ENCODE data around the gene CYTH1. TPM values are rescaled to one million over a fixed set of nuclear protein-coding genes. Genes with fewer than 3 reads are reported as not detected.
"Not testable (repeated sequence)": the region's sequence is repeated elsewhere in the genome, so short reads cannot be mapped to it uniquely, and the experiment has no call there.

CYTH1 gene
- total and polyA plus RNA-seq, 2 donors, result 27.1 to 31.0 TPM

GRCh38 chr17:78753316-78754250, 28.5 kb downstream of the CYTH1 start:
- Histone ChIP-seq H3K4me3 (ENCODE audit: low read depth, low read length) (no peak overlapping the region), H3K4me1 (ENCODE audit: insufficient read depth) (peaks cover 4% of the 10 kb centered on the region), H3K27ac (ENCODE audit: low read depth) (no peak overlapping the region), H3K36me3 (ENCODE audit: insufficient read depth) (no peaks in the 10 kb centered on the region)
- 85% methylated on average over 13 of the region's 13 CpGs for WGBS
- DNase-seq (ENCODE audit: extremely low spot score), result no peak

- Histone ChIP-seq H3K4me3 (ENCODE audit: low read depth, low read length) (no peak overlapping the region), H3K27ac (ENCODE audit: low read depth) (no peak overlapping the region), H3K36me3 (ENCODE audit: insufficient read depth) (no peaks in the 10 kb centered on the region), H3K4me1 (ENCODE audit: insufficient read depth) (peaks cover 2% of the 10 kb centered on the region)
- 93% methylated on average over 14 of the region's 14 CpGs for WGBS
- DNase-seq (ENCODE audit: extremely low spot score), result no peak
Measured at GRCh38 chr17:78751447-78752161, 30.5 kb downstream of the CYTH1 start.

- not testable (repeated sequence) for H3K4me1 ChIP-seq (ENCODE audit: insufficient read depth)
Measured at GRCh38 chr17:78751000-78751399, 31.1 kb downstream of the CYTH1 start.

GRCh38 chr17:78748730-78749317, 33.2 kb downstream of the CYTH1 start:
- Histone ChIP-seq H3K36me3 (ENCODE audit: insufficient read depth) (no peaks in the 10 kb centered on the region), H3K4me1 (ENCODE audit: insufficient read depth) (peaks cover 2% of the 10 kb centered on the region), H3K27ac (ENCODE audit: low read depth) (no peak overlapping the region), H3K4me3 (ENCODE audit: low read depth, low read length) (no peak overlapping the region)
- WGBS, result 74% methylated on average over 8 of the region's 8 CpGs
- DNase-seq (ENCODE audit: extremely low spot score), result no peak

More at GRCh38 chr17:78751000-78751399, 31.1 kb downstream of the CYTH1 start:
- not testable (repeated sequence) for H3K4me3 ChIP-seq (ENCODE audit: low read depth, low read length); DNase-seq (ENCODE audit: extremely low spot score); H3K27ac ChIP-seq (ENCODE audit: low read depth); H3K36me3 ChIP-seq (ENCODE audit: insufficient read depth)
- WGBS, result 93% methylated on average over 5 of the region's 5 CpGs

- no peak overlapping the region for H3K27ac ChIP-seq (ENCODE audit: low read depth)
- no peak overlapping the region for H3K4me3 ChIP-seq (ENCODE audit: low read depth, low read length)
- 76% methylated on average over 6 of the region's 6 CpGs for WGBS
- no peak for DNase-seq (ENCODE audit: extremely low spot score)
- no peaks in the 10 kb centered on the region for H3K36me3 ChIP-seq (ENCODE audit: insufficient read depth)
- peaks cover 2% of the 10 kb centered on the region for H3K4me1 ChIP-seq (ENCODE audit: insufficient read depth)
Measured at GRCh38 chr17:78748048-78748729, 33.9 kb downstream of the CYTH1 start.

GRCh38 chr17:78747488-78747887, 34.6 kb downstream of the CYTH1 start:
- WGBS, result 85% methylated on average over 2 of the region's 2 CpGs
- Histone ChIP-seq H3K4me3 (ENCODE audit: low read depth, low read length) (no peak overlapping the region), H3K27ac (ENCODE audit: low read depth) (no peak overlapping the region), H3K4me1 (ENCODE audit: insufficient read depth) (peaks cover 2% of the 10 kb centered on the region), H3K36me3 (ENCODE audit: insufficient read depth) (no peaks in the 10 kb centered on the region)
- no peak for DNase-seq (ENCODE audit: extremely low spot score)

GRCh38 chr17:78746949-78747269, 35.2 kb downstream of the CYTH1 start:
- DNase-seq (ENCODE audit: extremely low spot score), result no peak
- WGBS, result 91% methylated on average over 2 of the region's 2 CpGs
- Histone ChIP-seq H3K36me3 (ENCODE audit: insufficient read depth) (no peaks in the 10 kb centered on the region), H3K4me1 (ENCODE audit: insufficient read depth) (peaks cover 2% of the 10 kb centered on the region), H3K4me3 (ENCODE audit: low read depth, low read length) (no peak overlapping the region), H3K27ac (ENCODE audit: low read depth) (no peak overlapping the region)

GRCh38 chr17:78746263-78746948, 35.7 kb downstream of the CYTH1 start:
- Histone ChIP-seq H3K4me3 (ENCODE audit: low read depth, low read length) (no peak overlapping the region), H3K4me1 (ENCODE audit: insufficient read depth) (peaks cover 2% of the 10 kb centered on the region), H3K36me3 (ENCODE audit: insufficient read depth) (no peaks in the 10 kb centered on the region), H3K27ac (ENCODE audit: low read depth) (no peak overlapping the region)
- DNase-seq (ENCODE audit: extremely low spot score), result no peak
- 83% methylated on average over 12 of the region's 12 CpGs for whole genome bisulfite sequencing

- H3K4me3 ChIP-seq (ENCODE audit: low read depth, low read length), result no peak overlapping the region
- H3K27ac ChIP-seq (ENCODE audit: low read depth), result no peak overlapping the region
- WGBS, result 70% methylated on average over 12 of the region's 12 CpGs
- no peak for DNase-seq (ENCODE audit: extremely low spot score)
- no peaks in the 10 kb centered on the region for H3K36me3 ChIP-seq (ENCODE audit: insufficient read depth)
- peaks cover 2% of the 10 kb centered on the region for H3K4me1 ChIP-seq (ENCODE audit: insufficient read depth)
Measured at GRCh38 chr17:78745407-78746088, 36.5 kb downstream of the CYTH1 start.

- Histone ChIP-seq H3K36me3 (ENCODE audit: insufficient read depth) (no peaks in the 10 kb centered on the region), H3K27ac (ENCODE audit: low read depth) (no peak overlapping the region), H3K4me1 (ENCODE audit: insufficient read depth) (no peaks in the 10 kb centered on the region), H3K4me3 (ENCODE audit: low read depth, low read length) (no peak overlapping the region)
- no peak for DNase-seq (ENCODE audit: extremely low spot score)
- 97% methylated on average over 5 of the region's 5 CpGs for WGBS
Measured at GRCh38 chr17:78742901-78743300, 39.2 kb downstream of the CYTH1 start.

GRCh38 chr17:78741644-78742284, 40.3 kb downstream of the CYTH1 start:
- H3K27ac ChIP-seq (ENCODE audit: low read depth), result no peak overlapping the region
- H3K4me3 ChIP-seq (ENCODE audit: low read depth, low read length), result no peak overlapping the region
- no peaks in the 10 kb centered on the region for H3K36me3 ChIP-seq (ENCODE audit: insufficient read depth)
- 83% methylated on average over 5 of the region's 5 CpGs for WGBS
- no peaks in the 10 kb centered on the region for H3K4me1 ChIP-seq (ENCODE audit: insufficient read depth)
- DNase-seq (ENCODE audit: extremely low spot score), result no peak

GRCh38 chr17:78739331-78739931, 42.6 kb downstream of the CYTH1 start:
- H3K4me1 ChIP-seq (ENCODE audit: insufficient read depth), result peaks cover 2% of the 10 kb centered on the region
- peak overlapping the region; percentile 11 for H3K27ac ChIP-seq (ENCODE audit: low read depth)
- no peak for DNase-seq (ENCODE audit: extremely low spot score)
- no peak overlapping the region for H3K4me3 ChIP-seq (ENCODE audit: low read depth, low read length)
- no peaks in the 10 kb centered on the region for H3K36me3 ChIP-seq (ENCODE audit: insufficient read depth)
- WGBS, result 92% methylated on average over 9 of the region's 9 CpGs

All from urinary bladder (tissue), 4 donors.